Gastrocnemius medialis (tissue), 4 donors: ENCODE measurements around the gene ZBTB20.

Source experiments
- POLR2A ChIP-seq, 2 donors: fragments of 450-650 bp; IDR thresholded peaks; one replicate each; pipeline ENCODE4 v1.6.1; 2017; ENCODE audit warnings: antibody characterized with exemption in 2 of 2, mild to moderate bottlenecking in 2 of 2, moderate library complexity in 2 of 2
- TF ChIP-seq, protein P1 (sequence below), 5 experiments: fragments of 450-650 bp in 3 of 5; fragments of 200-600 bp in 2 of 5; sonication (generic) in 2 of 5; IDR thresholded peaks in 4 of 5; conservative IDR thresholded peaks in 1 of 5; 1 replicate in 4 of 5; 2 replicates in 1 of 5; pipeline ENCODE4 v1.5.1; 2016 to 2019; ENCODE audit warnings: antibody characterized with exemption in 5 of 5, mild to moderate bottlenecking in 3 of 5, moderate library complexity in 3 of 5

DNA sequence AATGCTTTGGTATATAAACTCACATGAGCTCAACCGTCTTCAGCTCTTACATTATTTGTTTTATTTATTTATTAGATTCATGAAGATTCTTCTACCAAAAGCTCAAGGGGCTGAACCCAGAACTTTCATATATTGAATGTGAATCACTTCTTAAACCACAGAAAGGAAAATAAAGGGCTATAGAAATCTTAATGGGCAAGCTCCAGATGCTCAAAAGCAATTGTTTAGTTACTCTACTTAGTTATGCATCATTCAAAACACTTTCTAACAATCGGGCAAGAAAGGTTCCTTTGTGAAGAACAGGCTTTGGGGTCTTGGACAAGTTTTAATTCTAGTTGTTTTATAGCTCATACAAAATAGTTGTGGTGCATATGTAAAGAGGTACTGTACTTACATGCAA lies 473.1 kb downstream of the ZBTB20 start:
- TF ChIP-seq, protein P1, sequence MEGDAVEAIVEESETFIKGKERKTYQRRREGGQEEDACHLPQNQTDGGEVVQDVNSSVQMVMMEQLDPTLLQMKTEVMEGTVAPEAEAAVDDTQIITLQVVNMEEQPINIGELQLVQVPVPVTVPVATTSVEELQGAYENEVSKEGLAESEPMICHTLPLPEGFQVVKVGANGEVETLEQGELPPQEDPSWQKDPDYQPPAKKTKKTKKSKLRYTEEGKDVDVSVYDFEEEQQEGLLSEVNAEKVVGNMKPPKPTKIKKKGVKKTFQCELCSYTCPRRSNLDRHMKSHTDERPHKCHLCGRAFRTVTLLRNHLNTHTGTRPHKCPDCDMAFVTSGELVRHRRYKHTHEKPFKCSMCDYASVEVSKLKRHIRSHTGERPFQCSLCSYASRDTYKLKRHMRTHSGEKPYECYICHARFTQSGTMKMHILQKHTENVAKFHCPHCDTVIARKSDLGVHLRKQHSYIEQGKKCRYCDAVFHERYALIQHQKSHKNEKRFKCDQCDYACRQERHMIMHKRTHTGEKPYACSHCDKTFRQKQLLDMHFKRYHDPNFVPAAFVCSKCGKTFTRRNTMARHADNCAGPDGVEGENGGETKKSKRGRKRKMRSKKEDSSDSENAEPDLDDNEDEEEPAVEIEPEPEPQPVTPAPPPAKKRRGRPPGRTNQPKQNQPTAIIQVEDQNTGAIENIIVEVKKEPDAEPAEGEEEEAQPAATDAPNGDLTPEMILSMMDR (IDR thresholded peaks at IDR 0.05 in 4 of 5, conservative IDR thresholded peaks at IDR 0.05 in 1 of 5), result no peak
- no peak for TF ChIP-seq POLR2A (IDR thresholded peaks at IDR 0.05)
